GM19240 (cell line): ENCODE results near the gene APOA4.
"Not testable (repeated sequence)": the region's sequence is repeated elsewhere in the genome, so short reads cannot be mapped to it uniquely, and the experiment has no call there.

ENCODE experiments used
- DNase-seq: peaks from one replicate; pipeline ENCODE4 v3.0.0; 2011; ENCODE audit warnings: low spot score; ENCODE audit not compliant: insufficient read length

The APOA4 gene

DNA sequence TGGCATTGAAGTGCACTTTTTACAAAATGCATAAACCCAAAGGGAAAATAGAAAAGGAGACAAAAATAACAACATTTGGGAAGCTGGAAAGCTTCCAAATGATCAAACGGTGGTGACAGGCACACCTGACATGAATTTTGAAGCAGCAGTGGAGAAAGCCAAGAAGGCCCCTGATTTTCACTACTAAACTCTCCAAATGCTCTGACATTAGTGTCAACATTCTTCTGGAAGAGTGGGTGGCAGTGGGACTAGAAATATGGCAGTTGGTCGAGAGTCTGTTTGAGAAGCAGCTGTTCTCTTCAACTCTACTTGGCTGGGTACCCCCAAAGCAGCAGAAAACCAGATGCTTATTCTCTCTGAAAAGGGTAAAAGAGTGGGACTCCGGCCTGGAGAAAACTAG, 19.1 kb downstream of the APOA4 start:
- DNase-seq: no peak

DNA sequence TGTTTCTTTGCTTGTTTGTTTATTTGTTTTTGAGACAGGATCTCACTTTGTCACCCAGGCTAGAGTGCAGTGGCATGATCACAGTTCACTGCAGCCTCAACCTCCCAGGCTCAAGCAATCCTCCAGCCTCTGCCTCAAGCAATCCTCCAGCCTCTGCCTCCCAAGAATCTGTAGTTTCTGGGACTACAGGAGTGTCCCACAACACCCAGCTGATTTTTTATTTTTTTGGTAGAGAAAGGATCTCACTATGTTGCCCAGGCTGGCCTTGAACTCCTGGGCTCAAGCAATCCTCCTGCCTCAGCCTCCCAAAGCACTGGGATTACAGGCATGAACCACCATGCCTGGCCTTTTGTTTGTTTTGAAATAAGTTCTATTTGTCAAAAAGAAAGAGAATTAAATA, 21.4 kb downstream of the APOA4 start:
- DNase-seq: not testable (repeated sequence)

DNA sequence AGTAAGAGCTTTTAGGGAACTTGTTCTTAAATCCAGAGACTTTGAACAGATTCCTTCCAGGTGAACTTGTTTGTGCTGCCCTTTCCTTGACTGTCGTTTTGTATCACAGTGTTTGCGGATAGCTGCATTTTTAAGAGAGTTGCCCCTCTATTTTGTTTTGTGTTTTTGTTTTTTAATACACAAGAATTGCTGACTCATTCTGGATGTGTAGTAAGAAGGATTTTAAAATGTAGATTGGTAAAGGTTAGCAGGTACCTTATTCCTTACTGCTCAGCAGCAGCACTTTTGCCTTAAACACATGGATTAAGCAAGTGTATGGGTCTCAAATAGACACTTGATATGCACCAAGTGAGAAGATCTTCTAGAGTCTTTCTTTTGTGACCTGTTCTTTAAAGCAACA, 22.5 kb downstream of the APOA4 start:
- DNase-seq: no peak

DNA sequence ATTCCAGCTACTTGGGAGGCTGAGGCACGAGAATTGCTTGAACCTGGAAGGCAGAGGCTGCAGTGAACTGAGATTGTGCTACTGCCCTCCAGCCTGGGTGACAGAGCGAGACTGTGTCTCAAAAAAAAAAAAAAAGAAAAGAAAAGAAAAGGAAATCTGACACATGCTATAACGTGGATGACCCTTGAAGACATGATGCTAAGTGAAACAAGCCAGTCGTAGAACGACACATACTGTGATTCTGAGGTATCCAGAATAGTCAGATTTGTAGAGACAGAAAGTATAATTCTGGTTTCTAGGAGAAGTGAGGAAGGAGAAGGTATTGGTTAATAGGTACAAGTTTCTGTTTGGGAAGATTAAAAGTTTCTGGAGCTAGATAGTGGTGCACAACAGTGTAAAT, 24.7 kb downstream of the APOA4 start:
- no peak for DNase-seq

DNA sequence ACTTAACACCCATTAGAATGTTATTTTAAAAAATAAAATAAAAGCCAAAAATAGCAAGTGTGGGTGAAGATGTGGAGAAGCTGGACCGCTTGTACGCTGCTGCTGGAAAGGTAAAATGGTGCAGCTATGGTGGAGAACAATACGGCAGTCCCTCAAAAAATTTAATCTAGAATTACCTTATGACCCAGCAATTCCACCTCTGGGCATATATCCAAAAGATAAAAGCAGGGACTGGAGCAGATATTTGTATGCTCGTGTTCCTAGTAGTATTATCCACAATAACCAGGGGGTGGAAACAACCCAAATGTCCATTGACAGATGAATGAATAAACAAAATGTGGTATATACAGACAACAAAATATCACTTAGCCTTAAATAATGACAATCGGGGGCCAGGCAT, 25.3 kb downstream of the APOA4 start:
- no peak for DNase-seq

DNA sequence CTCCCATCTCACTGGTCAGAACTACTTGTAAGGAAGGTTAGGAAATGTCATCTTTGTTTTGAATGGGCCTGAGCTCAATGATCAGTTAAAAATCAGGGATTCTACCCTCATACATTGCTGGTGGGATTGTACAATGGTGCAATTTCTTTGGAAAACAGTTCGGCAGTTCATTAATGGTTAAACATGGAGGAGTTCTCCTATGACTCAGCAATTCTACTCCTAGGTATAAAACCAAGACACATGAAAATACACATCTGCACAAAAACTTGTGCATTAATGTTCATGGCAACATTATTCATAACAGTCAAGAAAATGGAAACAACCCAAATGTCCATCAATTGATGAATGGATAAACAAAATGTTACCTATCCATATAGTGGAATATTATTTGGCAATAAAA, 26.6 kb downstream of the APOA4 start:
- DNase-seq: no peak

DNA sequence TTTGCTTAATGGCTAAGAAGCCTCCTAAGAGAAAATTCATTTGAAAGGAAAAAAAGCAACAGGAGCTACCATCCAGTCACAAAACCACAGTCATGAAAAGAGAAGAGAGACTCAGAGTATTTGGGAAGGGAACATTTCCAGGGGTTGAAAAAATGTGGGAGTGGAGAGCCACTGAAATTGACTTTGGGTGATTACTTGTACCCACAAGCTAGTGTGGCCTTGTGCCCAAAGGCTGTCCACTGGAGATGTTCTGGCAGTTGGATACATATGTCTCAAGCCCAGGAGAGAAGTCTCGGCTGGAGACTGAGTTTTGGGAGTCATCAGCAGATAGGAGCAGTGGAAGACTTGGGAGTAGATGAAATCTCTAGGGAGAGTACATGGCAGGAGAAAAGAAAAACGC, 28.3 kb downstream of the APOA4 start:
- no peak for DNase-seq

DNA sequence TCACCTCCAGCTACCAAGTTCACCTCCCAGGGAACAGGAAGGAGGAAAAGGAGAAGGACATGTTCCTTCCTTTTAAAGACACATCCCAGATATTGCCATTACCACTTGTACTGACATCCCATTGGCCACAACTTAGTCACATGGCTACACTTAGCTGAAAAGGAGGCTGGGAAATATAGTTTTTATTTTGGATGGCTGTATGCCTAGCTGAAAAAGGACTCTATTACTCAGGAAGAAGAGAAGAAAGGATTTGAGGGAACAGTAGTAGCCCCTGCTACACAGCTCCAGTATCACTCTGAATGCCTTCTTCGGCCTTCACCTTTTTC, 29.4 kb downstream of the APOA4 start:
- DNase-seq: no peak

DNA sequence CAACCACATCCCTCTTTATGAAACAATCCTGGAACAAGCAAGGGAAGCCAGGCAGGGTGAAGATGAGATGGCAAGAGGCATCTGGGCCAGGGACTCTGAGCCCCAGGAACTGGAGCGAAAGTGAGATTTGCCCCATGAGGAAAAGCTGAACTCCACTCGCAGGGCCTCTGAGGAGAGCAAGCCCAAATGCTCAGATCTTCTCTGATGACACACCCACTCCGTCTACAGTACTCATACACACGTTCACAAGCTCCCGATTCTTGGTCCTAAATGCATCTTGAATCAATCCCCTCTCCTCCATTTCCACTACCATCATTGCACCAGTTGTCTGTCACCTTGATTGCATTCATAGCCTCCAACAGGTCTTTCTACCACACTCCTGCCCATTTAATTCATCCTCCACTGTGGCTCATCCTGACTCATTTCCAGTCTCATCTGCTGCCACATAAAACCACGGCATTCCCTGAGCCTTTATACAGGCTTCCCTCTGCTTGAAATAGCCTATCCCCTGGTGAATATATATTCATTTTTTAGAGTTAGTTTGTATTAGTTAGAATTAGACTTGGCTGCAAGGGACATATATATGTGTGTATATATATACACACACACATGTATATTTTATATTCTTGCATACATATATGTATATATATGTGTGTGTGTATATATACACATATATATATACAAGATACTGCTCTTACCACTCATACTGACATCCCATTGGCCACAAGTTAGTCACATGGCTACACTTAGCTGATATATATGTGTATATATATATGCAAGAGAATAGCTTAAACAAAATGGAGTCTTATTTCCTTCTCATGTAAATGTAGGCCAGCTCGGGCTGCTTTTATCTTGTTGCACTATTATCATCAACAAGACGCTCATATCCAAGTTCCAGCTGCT, 30.0 kb downstream of the APOA4 start:
- DNase-seq: no peak

DNA sequence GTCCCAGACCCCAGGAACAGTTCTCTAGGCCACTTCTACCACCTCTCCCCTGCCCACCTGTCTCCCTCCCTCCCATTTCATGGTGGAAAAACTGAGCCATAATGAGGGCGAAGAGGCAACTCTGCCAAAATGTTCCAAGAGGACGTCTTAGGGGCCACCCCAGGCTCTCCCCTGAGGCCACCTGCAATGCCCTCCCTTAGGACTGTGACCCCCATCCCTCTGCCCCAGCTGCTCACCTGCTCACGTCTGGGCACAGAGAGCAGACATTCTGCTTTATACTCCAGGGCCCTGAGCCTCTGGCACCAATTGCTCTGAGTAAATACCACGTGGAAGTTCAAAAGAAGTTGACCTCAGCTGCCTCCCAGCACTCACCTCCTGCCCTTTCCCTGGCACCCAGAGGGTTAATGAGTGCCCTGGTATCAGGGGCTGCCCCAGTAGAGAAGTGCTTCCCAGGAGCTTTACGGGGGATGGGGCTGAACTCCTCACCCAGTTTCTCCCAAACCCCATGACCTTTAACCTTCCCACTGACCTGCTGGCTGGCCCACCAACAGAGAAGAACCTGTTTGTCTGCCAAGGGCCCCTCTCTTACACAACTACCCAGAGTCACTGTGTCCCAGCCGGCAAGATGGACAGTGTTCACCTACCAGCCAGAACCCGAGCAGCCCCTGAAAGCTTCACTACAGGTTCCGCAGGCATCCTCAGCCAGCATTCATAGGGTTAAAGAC, 30.8 kb downstream of the APOA4 start:
- no peak for DNase-seq

DNA sequence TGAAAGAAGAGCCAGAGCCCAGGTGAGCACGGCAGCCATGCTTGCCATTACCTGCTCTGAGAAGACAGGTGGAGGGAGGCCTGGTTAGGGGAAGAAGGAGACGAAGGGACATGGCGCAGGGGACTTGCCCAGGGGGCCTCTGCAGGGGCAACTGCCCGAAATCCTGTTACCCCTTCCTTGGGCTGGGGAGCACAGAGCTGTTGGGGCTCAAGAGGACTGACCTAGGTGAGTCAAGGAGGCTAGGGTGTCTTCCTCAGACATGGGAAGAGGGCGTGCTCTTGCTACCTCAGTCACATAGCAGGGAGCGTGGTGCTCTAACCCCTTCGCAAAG, 31.3 kb downstream of the APOA4 start, which contains the start of gene APOA5:
Gene APOA5 (minus strand): TSS at position 67 of the 331 bp plus-strand sequence. CDS start 19 bp downstream, at position 48.
- no peak for DNase-seq

DNA sequence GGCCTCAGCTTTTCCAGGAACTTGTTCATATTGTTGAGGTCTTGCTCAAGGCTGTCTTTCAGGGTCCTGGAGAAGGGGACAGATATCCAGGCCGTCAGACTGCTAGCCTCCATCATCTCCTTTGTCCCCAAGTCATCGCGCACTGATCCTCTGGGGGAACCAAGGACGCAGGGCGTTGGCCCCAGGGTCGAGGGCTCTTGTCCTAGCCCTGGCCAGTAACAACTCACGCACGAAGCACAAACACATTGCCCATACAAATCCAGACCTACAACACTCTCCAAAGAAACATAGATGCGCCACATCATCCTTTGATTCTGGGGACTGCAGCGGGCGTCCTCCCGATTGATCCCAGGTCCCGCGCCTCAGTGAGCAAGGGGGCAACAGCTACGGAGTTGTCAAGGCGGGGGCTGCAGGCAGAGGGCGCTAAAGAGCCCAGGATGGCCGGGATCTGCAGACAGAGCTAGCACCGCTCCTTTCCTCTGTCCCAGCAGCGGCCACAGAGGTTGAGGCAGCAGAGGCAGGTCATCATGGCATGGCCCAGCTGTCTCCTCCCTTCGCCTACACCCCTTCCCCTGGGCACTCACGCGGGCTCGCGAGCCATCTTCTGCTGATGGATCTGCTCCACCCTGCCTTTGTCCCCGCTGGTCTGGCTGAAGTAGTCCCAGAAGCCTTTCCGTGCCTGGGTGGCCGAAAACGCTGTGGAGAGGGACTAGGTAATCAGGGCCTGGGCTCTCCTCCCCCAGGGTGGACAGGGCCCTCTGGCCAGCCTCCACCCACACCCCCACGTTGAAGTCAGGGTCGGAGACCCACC, 31.9 kb downstream of the APOA4 start:
- DNase-seq: peak; percentile 65

DNA sequence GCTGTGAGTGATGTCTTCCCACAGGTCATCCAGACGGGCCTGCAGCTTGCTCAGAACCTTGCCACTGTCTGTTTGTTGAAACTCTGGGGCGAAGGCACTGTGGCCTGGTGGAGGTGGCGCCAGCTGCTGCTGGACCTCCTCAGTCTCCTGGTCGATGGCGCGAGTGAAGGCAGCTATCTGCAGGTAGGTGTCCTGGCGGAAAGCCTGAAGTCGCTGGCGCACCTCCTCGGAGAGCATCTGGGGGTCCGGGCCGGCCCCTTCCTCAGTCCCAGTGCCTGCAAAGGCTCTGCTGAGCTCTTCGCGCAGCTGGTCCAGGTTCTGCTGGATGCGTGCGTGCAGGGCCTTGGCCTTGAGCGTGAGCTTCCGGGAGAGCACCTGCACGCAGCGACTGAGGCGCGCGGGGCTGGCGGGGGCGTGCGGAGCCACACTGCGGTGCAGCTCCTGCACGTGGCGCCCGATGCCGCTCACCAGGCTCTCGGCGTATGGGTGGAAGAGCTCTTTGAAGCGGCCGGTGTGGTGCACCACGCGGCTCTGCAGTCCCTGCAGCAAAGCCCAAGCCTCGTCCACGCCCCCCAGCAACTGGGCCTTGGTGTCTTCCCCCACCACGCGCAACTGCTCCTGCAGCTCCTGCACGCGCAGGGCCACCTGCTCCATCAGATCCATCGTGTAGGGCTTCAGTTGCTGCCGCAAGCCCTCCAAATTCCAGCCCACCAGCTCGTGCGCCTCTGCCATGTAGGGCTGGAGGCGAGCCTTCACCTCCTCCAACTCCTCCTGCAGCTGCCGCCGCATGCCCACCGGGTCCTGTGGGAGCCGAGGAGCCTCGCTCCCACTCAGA, 32.7 kb downstream of the APOA4 start:
- DNase-seq: no peak

DNA sequence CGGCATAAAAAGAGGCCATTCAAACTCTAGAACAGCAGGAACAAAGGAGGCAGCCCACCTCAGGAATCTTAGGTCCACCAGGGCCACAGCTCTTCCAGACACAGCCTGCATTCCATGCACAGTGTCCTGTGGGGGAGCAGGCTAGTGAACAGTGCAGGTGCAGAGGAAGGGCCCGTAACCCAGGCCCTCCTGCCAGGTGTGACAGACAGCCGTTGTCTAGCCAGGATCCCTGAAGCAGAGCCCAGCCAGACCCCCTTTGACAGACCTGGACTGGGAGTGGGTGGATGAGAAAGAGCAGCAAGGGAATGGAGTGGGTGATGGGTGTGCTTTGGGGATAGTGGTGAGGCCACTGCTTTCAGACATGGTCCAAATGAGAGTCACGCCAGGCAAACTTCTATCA, 34.1 kb downstream of the APOA4 start:
- DNase-seq: no peak

DNA sequence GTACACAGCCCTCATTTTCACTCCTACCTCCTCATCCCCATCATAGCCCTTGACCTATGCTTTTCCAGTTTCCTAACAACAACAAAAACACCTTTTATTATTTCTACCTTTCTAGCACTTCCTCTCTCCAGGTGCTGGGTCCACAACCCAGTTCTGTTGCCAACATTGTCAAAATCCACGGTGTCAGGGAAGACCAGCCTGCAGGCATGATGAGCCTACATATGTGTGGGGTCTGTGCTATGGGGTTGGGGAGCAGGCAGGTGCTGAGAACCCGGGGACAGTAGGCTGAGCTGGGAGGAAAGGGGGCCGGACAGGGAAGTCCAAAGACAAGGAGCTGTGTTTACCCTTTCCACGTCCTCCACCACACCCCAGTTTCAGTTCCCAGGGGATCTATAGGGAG, 34.6 kb downstream of the APOA4 start:
- DNase-seq: no peak

DNA sequence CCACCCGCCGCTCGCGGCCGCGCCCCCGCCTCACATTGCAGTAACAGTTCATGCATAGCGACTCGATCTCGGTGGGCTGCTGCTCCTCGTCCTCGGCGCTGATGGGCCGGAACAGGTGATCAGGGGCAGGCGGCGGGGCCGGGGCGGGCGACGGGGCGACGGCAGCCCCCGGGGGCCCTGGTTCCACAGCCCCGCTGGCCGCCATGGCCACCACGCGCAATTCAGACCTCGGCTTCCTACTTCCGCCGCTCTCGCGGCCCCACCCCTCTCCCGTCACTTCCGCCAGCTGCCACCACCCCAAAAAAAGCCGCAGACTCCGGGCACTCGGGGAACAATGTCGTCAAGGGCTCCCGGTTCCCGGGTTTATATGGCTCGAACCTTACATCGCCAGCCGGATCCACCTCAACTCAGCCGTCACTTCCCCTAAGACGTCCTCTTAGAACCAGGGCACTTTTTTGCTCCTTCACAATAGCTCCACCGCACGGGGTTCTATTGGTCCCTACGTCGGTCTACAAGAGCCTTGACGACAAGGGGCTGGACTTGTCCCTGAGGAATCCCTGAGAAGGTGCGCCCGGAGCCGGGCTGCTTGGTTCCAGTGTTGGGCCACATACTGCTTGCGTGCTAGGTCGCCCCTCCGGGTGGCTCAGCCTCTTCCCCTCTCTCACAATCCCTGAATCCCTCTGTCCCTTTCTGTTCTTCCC, 35.2 kb downstream of the APOA4 start, which contains the start of gene ZPR1:
Gene ZPR1 (minus strand): TSS at position 238 of the 701 bp plus-strand sequence. CDS start 33 bp downstream, at position 205.
- DNase-seq: peak; percentile 88

DNA sequence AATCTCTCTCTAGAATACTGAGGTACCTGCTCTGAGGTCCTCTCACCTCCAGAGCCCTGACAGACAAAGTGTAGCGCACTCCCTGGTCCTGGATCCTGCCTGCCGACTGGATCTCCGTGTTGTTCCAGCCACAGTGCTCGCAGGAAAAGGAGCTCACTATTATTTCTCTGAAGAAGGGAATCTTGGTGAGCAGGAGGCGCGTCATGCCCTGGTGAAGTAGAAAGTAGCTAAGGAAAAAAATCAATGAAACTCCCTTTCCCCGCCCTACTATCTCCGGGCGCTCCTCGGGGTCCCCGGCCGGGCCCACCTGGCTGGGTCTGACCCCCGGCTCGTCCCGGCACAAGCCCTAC, 35.7 kb downstream of the APOA4 start:
- DNase-seq: no peak

DNA sequence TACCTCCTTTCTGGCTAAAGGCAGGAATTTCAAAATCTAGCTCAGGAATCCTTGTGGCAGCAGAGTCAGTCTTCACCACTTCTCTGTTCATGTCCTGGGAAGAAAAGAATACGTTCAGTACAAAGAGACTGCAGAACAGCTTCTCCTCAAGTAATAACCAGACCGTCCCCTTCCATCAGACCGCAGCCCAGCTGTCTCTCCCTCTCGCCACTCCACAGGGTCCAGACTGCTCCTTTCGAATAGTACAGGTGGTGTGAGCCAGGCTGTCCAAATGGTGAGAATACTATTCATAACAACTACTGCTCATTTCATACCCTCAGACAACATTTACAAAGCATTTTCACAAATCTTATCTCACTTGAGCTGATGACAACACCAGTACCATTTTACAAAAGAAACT, 36.1 kb downstream of the APOA4 start:
- no peak for DNase-seq

DNA sequence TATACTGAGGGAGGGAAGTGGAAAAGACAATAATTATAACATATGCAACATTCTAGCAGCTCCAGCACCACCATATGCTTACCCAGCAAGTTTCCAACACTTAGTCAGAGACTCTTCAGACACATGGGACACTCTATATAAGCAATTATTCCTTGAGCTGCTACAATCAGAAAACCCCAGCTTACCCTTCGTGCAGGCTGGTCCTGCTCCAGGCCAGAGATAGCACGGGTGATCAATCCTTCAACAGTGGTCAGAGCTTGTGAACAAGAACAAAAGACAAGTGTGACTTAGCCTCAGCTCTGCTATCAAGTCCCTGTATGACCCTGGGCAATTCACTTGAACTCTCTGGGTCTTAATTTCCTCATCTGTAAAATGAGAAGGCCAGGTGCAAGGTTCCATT, 36.8 kb downstream of the APOA4 start:
- DNase-seq: no peak

DNA sequence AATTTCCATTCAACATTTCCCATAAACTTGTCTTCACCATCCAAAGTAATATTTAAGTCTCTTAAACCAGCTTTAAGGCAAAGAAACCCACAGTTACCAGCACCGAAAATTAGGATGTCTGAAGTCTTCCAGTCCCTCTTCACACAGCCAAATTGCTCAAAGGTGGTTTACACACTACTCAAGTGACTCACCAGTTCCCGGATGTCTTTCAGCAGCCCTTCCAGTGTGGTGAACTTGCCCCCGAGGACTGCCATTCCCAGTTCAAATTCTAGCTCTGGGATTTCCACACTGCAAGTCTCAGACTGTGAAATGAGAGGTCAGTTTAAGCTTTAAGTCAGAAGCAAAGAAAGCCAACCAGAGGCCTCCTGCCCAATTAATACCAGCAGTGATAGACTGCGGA, 40.4 kb downstream of the APOA4 start:
- DNase-seq: no peak

DNA sequence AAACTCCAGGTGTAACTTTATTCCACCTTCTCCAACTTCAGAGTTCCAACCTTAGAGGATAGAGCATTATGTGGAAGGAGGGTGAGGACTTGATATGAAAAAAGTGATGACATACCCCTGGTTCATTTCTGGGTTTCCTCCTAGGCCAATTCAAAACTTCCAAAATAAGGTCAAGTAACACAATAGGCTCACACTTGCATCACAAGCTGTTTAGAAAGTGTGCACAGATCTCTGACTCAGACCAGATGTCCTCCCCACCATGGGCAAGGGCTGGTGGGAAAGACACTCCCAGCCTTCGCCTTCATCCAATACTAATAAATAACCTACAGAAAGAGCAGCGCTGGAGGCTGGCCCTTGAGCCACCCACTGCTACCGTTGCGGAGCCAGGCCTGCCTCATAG, 44.5 kb downstream of the APOA4 start:
- DNase-seq: no peak
